HFFc6 (cell line): Measurements from ENCODE around the gene CFAP100. TPM values are rescaled to one million over a fixed set of nuclear protein-coding genes. Genes with fewer than 3 reads are reported as not detected.

Experiments
- DNase-seq: peaks from one replicate; pipeline ENCODE4 v3.0.0-alpha.2; 2018
- H3K27ac Mint-ChIP-seq: 2 replicates; pipeline ENCODE4 v1.8.0; 2020; ENCODE audit warnings: mild to moderate bottlenecking, mixed read lengths
- H3K27me3 Mint-ChIP-seq: 2 replicates; pipeline ENCODE4 v1.8.0; 2021; ENCODE audit warnings: mild to moderate bottlenecking, moderate library complexity, mixed read lengths; ENCODE audit not compliant: insufficient read depth
- H3K36me3 Mint-ChIP-seq: 2 replicates; pipeline ENCODE4 v1.8.0; 2021; ENCODE audit warnings: low read depth, mixed read lengths
- H3K4me1 Mint-ChIP-seq: 2 replicates; pipeline ENCODE4 v1.8.0; 2020; ENCODE audit warnings: low read depth, mixed read lengths
- H3K4me3 Mint-ChIP-seq: 2 replicates; pipeline ENCODE4 v1.8.0; 2020; ENCODE audit warnings: mild to moderate bottlenecking, moderate library complexity, mixed read lengths
- H3K9me3 Mint-ChIP-seq: 2 replicates; pipeline ENCODE4 v1.8.0; 2020; ENCODE audit warnings: mild to moderate bottlenecking, mixed read lengths
- total RNA-seq, 6 experiments: library from RNA; stranded (reverse); fragmentation: NEBNext Ultra II Directional; extraction: Animal tissue kit (Norgen Biotek cat#: 25700); gene quantifications; 2 replicates in 1 of 6; 3 replicates in 5 of 6; pipeline ENCODE4 v1.2.3, GENCODE V29; 2021
- TF ChIP-seq, protein P1 (sequence below): fragments of 200-600 bp; sonication (generic); IDR thresholded peaks from 2 replicates; pipeline ENCODE4 v1.5.0; 2021; ENCODE audit warnings: antibody characterized with exemption, mild to moderate bottlenecking

Gene CFAP100
- total RNA-seq, 6 experiments from 2014 or later: not detected

DNA sequence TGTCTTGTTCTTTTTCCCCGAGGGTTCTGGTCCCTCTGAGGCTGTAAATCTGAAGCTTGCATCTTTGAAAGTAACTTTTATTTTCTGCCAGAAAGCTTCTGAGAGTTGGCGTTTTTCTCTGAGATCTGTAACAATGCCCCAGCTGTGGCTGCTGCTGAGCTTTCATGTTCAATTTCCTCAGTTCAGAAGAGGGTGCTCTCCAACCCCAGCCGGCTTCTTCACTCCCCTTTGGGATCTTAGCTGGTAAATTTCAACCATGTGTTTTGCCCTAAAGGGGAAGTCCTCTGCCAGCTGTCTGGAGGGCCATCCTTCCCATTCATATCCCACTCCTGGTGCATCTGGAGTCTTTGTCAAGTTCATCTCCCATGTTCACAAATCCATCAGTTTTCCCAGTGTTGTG, 18.3 kb upstream of the CFAP100 start:
- TF ChIP-seq, protein P1, sequence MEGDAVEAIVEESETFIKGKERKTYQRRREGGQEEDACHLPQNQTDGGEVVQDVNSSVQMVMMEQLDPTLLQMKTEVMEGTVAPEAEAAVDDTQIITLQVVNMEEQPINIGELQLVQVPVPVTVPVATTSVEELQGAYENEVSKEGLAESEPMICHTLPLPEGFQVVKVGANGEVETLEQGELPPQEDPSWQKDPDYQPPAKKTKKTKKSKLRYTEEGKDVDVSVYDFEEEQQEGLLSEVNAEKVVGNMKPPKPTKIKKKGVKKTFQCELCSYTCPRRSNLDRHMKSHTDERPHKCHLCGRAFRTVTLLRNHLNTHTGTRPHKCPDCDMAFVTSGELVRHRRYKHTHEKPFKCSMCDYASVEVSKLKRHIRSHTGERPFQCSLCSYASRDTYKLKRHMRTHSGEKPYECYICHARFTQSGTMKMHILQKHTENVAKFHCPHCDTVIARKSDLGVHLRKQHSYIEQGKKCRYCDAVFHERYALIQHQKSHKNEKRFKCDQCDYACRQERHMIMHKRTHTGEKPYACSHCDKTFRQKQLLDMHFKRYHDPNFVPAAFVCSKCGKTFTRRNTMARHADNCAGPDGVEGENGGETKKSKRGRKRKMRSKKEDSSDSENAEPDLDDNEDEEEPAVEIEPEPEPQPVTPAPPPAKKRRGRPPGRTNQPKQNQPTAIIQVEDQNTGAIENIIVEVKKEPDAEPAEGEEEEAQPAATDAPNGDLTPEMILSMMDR: no peak
- Mint-ChIP-seq H3K4me1 (peaks cover 14% of the 10 kb centered on the region), H3K9me3 (peaks cover 7% of the 10 kb centered on the region), H3K4me3 (no peak overlapping the region), H3K27me3 (peaks cover 41% of the 10 kb centered on the region), H3K36me3 (no peaks in the 10 kb centered on the region), H3K27ac (no peak overlapping the region)
- DNase-seq: no peak

DNA sequence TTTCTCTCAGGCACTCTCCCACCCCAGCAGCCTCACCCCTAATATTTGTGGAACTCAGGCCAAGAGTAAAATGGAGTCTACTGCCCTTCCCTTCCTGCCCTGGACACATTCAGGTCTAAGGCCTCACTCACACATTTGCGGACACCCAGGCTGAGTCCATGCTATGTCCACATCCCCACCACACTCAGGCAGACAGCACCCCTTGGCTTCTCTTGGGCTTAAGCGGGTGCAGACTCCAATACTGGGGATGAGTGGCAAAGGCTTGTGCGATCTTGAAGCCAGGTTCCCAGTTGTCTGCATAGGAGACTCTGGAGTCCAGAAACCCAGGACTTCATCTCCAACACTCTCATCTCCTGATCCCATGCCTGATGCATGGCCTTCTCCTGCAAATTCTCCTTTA, 17.5 kb upstream of the CFAP100 start:
- H3K27me3 Mint-ChIP-seq: peaks cover 41% of the 10 kb centered on the region
- H3K4me1 Mint-ChIP-seq: peaks cover 14% of the 10 kb centered on the region
- no peak for DNase-seq
- H3K36me3 Mint-ChIP-seq: no peaks in the 10 kb centered on the region
- H3K27ac Mint-ChIP-seq: no peak overlapping the region
- TF ChIP-seq, protein P1: no peak
- peaks cover 7% of the 10 kb centered on the region for H3K9me3 Mint-ChIP-seq
- no peak overlapping the region for H3K4me3 Mint-ChIP-seq

DNA sequence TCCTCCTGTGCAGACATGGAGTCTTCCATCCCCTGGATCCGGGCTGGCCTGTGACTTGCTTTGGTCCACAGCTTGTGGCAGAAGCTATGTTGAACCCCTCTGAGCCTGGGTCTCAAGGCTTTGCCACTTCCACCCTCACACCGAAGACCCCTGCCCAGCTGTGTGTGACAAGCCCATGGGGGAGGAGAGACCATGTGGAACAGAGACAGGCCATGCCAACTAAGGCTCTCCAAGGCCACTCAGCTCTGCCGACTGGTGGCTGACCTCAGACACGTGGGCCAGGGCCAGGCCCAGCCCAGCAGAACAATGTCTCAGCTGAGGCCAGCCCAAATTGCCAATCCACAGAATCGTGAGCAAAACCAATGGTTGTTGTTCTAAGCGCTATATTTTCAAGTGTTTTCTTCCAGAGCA, 16.4 kb upstream of the CFAP100 start:
- DNase-seq: no peak
- Mint-ChIP-seq H3K27me3 (peaks cover 45% of the 10 kb centered on the region), H3K4me3 (no peak overlapping the region), H3K4me1 (peaks cover 14% of the 10 kb centered on the region), H3K9me3 (peaks cover 7% of the 10 kb centered on the region), H3K27ac (no peak overlapping the region), H3K36me3 (0 out of 2 replicates have a peak, but pooled peaks cover 5% of the 10 kb centered on the region)
- TF ChIP-seq, protein P1: no peak

DNA sequence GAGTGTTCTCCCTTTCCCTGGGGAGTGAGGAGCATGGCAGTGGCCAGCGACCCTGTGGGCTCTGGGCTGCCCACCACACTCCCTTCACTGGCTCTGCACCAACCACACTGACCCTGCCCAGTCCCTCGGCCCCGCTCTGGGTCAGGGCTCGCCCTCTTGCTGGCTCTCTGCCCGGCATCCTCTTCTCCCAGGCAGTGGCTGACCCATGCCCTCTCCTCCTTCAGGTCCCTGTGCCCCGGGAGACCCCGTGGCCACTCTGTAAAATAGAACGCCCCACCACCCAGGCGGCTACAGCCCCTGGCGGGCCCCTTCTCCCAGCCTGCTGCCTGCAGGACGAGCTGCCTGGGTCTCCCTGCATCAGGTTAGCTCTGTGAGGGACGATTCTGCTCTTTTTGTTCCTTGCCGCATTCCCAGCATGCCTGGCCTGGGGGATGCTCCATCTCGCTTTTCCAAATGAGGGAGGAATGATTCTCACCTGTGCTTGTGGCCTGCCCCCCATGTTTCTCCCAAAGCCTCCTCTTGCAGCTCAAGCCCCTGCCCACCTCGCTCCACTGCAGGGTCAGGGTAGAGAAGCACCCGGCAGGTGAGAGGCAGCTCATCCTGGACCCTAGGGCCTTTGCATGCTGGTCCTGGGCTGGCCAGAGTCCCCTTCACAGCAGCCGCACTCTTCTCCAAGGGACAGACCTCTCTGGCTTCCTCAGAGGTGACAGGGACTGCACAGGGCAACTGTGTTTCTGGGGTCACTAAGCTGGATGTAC, 14.5 kb upstream of the CFAP100 start:
- Mint-ChIP-seq H3K27me3 (peaks cover 38% of the 10 kb centered on the region), H3K4me3 (no peak overlapping the region), H3K27ac (no peak overlapping the region), H3K9me3 (peaks cover 14% of the 10 kb centered on the region), H3K36me3 (0 out of 2 replicates have a peak, but pooled peaks cover 5% of the 10 kb centered on the region), H3K4me1 (peaks cover under 1% of the 10 kb centered on the region)
- no peak for DNase-seq
- TF ChIP-seq, protein P1: no peak

DNA sequence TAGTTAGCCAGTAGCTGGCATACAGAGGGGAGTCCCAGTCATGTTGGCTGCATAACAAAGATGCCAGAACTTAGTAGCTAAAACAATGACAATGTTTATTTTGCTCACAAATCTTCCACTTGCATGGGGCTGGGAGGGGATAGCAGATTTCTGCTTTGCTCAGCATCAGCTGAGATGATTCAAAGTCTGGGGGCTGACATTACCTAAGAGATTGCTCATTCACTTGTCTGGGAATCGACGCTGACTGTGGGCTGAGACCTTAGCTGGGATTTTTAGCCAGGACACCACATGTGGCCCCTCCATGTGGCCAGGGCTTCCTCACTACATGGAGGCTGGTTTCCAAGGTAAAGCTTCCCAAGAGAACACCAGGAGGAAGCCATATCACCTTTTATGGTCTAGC, 12.7 kb upstream of the CFAP100 start:
- peaks cover 14% of the 10 kb centered on the region for H3K9me3 Mint-ChIP-seq
- TF ChIP-seq, protein P1: no peak
- peaks cover 36% of the 10 kb centered on the region for H3K27me3 Mint-ChIP-seq
- H3K4me3 Mint-ChIP-seq: no peak overlapping the region
- no peak for DNase-seq
- no peak overlapping the region for H3K27ac Mint-ChIP-seq
- no peaks in the 10 kb centered on the region for H3K4me1 Mint-ChIP-seq
- 0 out of 2 replicates have a peak, but pooled peaks cover 5% of the 10 kb centered on the region for H3K36me3 Mint-ChIP-seq
